ENCODE data around the gene FAM76B. TPM values are rescaled to one million over a fixed set of nuclear protein-coding genes. Genes with fewer than 3 reads are reported as not detected.

FAM76B gene
- polyA plus RNA-seq, 2 of the 4 experiments (the other 2 are of a cell fraction), result 11.4 to 33.3 TPM

DNA sequence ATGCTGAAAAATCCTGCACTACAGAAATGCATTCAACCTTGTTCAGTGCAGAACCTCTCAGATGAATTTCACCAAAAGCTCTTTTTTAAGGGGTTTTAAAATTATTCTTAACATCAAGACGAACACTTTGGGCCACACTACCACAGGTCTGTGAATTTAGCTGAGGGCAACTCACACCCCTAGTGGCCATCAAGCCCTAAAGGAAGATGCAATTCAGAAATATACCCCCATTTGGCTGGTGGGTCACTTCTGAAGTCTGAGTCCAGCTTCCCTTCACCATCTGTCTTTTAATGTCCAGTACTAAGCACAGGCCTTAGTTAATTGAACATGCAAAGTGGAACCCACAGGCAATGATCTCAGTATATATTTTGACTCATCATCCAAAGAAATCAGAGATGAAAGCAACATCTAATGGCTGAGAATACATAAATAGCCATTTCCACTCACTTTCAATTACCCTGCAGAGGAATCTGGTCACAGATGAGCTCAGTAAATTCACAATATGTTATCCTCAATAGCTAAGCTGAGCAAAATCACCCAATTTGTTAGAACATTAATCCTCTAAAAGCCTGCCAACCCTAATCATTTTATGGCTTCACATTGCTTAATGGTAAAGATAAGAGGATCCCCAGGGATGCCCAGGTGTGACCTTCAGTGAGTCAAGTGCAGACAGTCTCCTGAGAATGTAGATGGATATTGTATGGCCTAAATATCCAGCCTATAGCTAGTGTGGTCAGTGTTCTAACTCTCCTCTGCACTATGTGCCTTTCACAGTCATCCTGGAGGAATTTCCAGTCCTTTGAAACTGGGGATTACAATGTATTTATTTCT, 50.3 kb downstream of the FAM76B start:
- DNase-seq (ENCODE audit: low read depth in 1 of 2, low spot score in 1 of 2) (no peak), ATAC-seq (no peak), FAIRE-seq (no peak)
- no peak overlapping the region for H3K4me3 ChIP-seq
- no peak overlapping the region for H3K27ac ChIP-seq
- TF ChIP-seq HOXA7 (CRISPR knock-in tag; IDR thresholded peaks at IDR 0.05), result no peak
- no peak for TF ChIP-seq POLR2A (IDR thresholded peaks at IDR 0.05; ENCODE audit: low read length)
- no peak for TF ChIP-seq ZC3H11A (IDR thresholded peaks at IDR 0.05)
- TF ChIP-seq FOSB (CRISPR knock-in tag; IDR thresholded peaks at IDR 0.05), result no peak
- TF ChIP-seq, protein P1, sequence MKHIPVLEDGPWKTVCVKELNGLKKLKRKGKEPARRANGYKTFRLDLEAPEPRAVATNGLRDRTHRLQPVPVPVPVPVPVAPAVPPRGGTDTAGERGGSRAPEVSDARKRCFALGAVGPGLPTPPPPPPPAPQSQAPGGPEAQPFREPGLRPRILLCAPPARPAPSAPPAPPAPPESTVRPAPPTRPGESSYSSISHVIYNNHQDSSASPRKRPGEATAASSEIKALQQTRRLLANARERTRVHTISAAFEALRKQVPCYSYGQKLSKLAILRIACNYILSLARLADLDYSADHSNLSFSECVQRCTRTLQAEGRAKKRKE (CRISPR knock-in tag; IDR thresholded peaks at IDR 0.05; ENCODE audit: low read depth), result no peak
- H3K4me1 ChIP-seq, result no peaks in the 10 kb centered on the region
- H3K9me3 ChIP-seq, result no peaks in the 10 kb centered on the region
- H3K4me2 ChIP-seq, result no peak overlapping the region
- 36% methylated on average over 1 of the region's 1 CpG for WGBS (ENCODE audit: missing lambda C conversion rate)
- ChIA-PET POLR2A (no interaction called here), CTCF (no interaction called here)

DNA sequence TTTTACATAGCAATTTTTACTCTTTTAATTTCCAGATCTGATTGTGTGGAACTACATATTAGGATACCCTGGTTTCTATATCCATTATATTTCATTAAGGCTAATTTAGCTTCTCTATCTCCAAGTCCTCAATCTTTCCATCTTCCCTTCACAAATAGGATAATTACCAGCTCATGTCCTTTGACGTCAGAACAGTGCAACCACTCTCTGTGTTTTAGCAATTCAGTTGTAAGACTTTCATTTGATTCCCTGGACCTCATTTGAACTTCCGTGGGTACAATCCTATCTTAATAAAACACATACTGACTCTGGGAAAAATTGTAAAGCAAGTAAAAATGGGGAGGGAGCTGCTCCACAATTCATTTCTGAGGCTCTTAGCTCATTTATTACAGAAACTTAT, 52.8 kb downstream of the FAM76B start:
- ChIA-PET CTCF (interaction anchor here (0.8 to 1.0 kb wide), 3 partner anchors 31 to 586 kb away, joined by 3 to 4 read pairs (median 3); no protein-coding TSS in a partner anchor), POLR2A (no interaction called here)
- TF ChIP-seq KDM1A (IDR thresholded peaks at IDR 0.05; ENCODE audit: low read depth), result no peak
- TF ChIP-seq BCL3 (IDR thresholded peaks at IDR 0.05), result no peak
- TF ChIP-seq NR3C1 (IDR thresholded peaks at IDR 0.05), result no peak
- TF ChIP-seq BHLHE40 (IDR thresholded peaks at IDR 0.05; ENCODE audit: low read depth, low read length), result no peak
- TF ChIP-seq NFE2L2 (conservative IDR thresholded peaks at IDR 0.05; ENCODE audit: low read length), result no peak
- no peak overlapping the region for H3K4me2 ChIP-seq
- DNase-seq (ENCODE audit: low read depth in 1 of 2, low spot score in 1 of 2), result no peak
- H3K27ac ChIP-seq, result no peak overlapping the region
- ATAC-seq, result no peak
- H3K4me3 ChIP-seq, result no peak overlapping the region
- H3K9me3 ChIP-seq, result no peaks in the 10 kb centered on the region
- 57% methylated on average over 2 of the region's 2 CpGs for WGBS (ENCODE audit: missing lambda C conversion rate)
- no peak for FAIRE-seq
- H3K4me1 ChIP-seq, result no peaks in the 10 kb centered on the region

DNA sequence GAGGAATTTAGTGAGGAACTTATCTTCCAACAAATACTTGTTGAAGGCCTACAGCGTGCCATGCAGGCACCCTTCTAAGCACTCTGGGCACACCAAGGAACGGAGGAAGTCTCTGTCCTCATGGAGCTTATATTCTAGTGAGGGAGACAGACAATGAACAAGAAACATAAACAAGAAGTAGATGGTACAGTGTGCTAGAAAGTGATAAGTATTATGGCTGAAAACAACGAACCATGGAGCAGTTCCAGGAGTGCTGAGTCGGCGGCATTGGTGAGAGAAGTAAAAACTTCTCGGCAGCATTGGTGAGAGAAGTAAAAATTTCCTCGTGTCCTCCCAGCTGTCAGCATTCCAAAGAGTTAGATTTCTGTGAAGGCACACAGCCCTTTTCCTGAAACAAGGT, 53.2 kb downstream of the FAM76B start:
- ATAC-seq (no peak), FAIRE-seq (no peak), DNase-seq (ENCODE audit: low read depth in 1 of 2, low spot score in 1 of 2) (no peak)
- Histone ChIP-seq H3K9me3 (no peaks in the 10 kb centered on the region), H3K4me3 (no peak overlapping the region), H3K4me2 (no peak overlapping the region), H3K27ac (no peak overlapping the region), H3K4me1 (no peaks in the 10 kb centered on the region)
- ChIA-PET POLR2A (no interaction called here), CTCF (interaction anchor here (0.9 to 1.0 kb wide), 2 partner anchors 31 to 586 kb away, joined by 3 to 4 read pairs; no protein-coding TSS in a partner anchor)
- peak; percentile 87 for TF ChIP-seq MAFK (IDR thresholded peaks at IDR 0.05; ENCODE audit: partially characterized antibody)
- TF ChIP-seq NPAS2 (CRISPR knock-in tag; IDR thresholded peaks at IDR 0.05; ENCODE audit: borderline replicate concordance), result no peak
- 60% methylated on average over 7 of the region's 7 CpGs for WGBS (ENCODE audit: missing lambda C conversion rate)

- H3K4me2 ChIP-seq, result no peak overlapping the region
- no peaks in the 10 kb centered on the region for H3K4me1 ChIP-seq
- no peak for TF ChIP-seq CHD4 (IDR thresholded peaks at IDR 0.05; ENCODE audit: borderline replicate concordance)
- no peak for TF ChIP-seq POLR2AphosphoS2 (conservative IDR thresholded peaks at IDR 0.05; ENCODE audit: low read length)
- no peak for TF ChIP-seq CTCF (IDR thresholded peaks at IDR 0.05)
- TF ChIP-seq, protein P2, sequence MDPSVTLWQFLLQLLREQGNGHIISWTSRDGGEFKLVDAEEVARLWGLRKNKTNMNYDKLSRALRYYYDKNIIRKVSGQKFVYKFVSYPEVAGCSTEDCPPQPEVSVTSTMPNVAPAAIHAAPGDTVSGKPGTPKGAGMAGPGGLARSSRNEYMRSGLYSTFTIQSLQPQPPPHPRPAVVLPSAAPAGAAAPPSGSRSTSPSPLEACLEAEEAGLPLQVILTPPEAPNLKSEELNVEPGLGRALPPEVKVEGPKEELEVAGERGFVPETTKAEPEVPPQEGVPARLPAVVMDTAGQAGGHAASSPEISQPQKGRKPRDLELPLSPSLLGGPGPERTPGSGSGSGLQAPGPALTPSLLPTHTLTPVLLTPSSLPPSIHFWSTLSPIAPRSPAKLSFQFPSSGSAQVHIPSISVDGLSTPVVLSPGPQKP (IDR thresholded peaks at IDR 0.05; ENCODE audit: low read depth, low read length), result no peak
- no peak for TF ChIP-seq CBX8 (IDR thresholded peaks at IDR 0.05)
- no peak for TF ChIP-seq PBX3 (IDR thresholded peaks at IDR 0.05)
- TF ChIP-seq HOXB13 (CRISPR knock-in tag; IDR thresholded peaks at IDR 0.05; ENCODE audit: low read depth), result no peak
- no peak for TF ChIP-seq MAFK (IDR thresholded peaks at IDR 0.05; ENCODE audit: partially characterized antibody)
- TF ChIP-seq PHF8 (IDR thresholded peaks at IDR 0.05; ENCODE audit: borderline replicate concordance, low read depth), result no peak
- no peak for TF ChIP-seq KDM1A (IDR thresholded peaks at IDR 0.05; ENCODE audit: low read depth)
- TF ChIP-seq FOXS1 (CRISPR knock-in tag; IDR thresholded peaks at IDR 0.05), result no peak
- TF ChIP-seq, protein P3, sequence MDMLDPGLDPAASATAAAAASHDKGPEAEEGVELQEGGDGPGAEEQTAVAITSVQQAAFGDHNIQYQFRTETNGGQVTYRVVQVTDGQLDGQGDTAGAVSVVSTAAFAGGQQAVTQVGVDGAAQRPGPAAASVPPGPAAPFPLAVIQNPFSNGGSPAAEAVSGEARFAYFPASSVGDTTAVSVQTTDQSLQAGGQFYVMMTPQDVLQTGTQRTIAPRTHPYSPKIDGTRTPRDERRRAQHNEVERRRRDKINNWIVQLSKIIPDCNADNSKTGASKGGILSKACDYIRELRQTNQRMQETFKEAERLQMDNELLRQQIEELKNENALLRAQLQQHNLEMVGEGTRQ (IDR thresholded peaks at IDR 0.05), result no peak
- no peak for TF ChIP-seq NR3C1 (IDR thresholded peaks at IDR 0.05)
- no peak for TF ChIP-seq CEBPB (IDR thresholded peaks at IDR 0.05)
- 50% methylated on average over 4 of the region's 4 CpGs for WGBS (ENCODE audit: missing lambda C conversion rate)
- FAIRE-seq (no peak), DNase-seq (ENCODE audit: low read depth in 1 of 2, low spot score in 1 of 2) (no peak), ATAC-seq (no peak)
- H3K9me3 ChIP-seq, result no peaks in the 10 kb centered on the region
- CTCF ChIA-PET, result no interaction called here
- POLR2A ChIA-PET, result no interaction called here
- no peak overlapping the region for H3K4me3 ChIP-seq
- H3K27ac ChIP-seq, result no peak overlapping the region
These were observed 55.5 kb downstream of the FAM76B start for GRCh38 chr11:95734009-95734572.
